GM19468 (cell line): ENCODE results near the gene SLC39A13.

ENCODE experiments used
- ATAC-seq: cut with Tn5 transposase; IDR thresholded peaks from one replicate; pipeline ENCODE4 v1.9.1; 2021; ENCODE audit warnings: mild to moderate bottlenecking, moderate library complexity, moderate number of reproducible peaks; ENCODE audit not compliant: unreplicated experiment; ENCODE audit errors: extremely low read depth

SLC39A13 gene

DNA sequence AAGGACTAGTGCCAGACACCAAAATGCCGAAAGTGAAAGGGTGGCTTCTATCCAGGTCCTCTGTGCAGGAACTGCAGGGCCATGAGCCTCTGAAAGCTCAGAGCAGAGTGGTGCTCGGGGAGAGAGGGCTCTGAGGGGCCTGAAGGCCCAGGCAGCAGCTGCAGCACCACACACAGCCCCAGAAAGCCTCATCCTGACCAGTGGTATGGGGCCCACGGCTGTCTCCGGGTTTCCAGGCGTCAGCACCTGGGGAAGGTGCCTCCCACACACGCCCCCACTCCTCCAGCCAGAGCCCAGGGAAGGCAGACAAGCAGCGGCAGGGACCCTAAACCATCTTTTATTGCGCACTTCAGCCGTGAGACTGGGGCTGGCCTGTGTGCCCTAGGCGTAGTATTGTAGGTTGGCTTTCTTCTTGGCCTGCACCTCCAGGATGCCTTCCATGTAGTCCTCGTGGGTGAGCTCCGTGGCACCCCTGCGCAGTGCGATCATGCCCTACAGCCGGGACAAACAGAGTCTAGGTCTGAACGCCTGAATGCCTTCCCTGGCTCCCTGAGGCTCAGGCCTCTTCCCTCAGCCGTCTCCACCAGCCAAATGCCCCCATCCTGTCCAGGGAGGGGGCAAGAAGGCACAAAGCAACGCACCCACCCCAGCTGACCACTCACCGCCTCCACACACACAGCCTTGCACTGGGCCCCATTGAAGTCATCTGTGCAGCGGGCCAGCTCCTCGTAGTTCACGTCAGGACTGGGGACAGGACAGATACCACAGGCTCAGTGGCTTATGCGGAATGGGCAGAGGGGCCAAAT is 10.3 kb downstream of the SLC39A13 start:
- ATAC-seq, result no peak

DNA sequence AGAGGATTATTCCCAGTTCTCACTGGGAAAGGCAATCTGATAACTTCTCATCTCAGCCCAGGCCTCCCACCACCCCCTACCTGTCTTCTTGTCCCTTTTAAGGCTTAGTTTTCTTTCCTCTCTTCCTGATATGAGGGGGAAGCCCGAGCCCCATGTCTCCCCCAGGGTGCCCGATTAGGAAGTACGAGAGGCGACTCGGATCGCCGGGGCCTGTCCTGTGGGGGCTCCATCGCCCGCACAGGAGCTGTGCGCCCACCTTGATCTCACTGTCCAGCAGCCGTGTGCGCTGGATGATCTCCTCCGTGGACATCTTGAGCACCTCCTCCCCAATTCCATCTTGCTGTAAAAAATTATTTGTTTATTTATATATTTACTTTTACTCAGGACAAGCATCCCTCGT is 17.2 kb downstream of the SLC39A13 start:
- ATAC-seq, result no peak

DNA sequence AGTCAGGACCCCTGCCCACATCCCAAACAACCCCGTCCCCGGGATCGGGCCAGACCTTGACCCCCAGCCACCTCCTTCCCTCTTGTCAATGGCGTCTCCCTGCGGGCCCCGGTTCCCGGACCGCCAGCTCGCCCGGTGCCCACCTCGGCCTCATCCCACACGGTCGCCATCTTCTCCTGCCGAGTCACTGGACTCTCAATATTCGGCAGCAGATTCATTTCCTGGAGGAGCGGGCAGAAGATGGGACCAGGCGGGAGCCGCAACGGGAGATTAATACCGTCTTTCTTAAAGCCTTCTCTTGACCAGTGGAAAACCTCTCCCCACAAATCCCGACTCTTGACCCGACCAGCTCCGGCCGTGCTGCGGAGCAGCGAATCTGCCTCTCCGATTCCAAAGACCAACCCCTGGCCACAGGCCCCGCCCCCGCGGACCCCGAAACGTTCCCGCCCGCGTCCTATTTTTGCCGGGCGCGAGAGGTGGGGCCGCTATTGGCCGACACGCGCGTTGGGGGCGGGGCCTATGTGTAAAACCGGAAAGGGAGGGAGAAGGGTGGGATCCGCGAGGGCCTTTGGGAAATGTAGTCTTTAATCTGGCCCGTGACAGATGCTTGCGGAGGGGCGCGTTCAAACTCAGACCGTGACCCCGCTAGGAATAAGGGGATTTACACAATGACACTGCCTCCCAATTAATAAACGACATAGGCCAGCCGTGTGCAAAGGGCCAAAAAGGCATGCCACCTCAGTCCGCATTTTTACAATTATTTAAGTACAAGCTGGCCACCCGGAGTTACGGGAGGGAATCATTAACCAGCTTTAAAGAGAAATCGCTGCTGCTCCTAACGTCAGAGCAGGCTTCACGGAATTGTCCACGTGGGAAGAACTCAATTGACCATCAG is 17.9 kb downstream of the SLC39A13 start, which contains the start of gene PSMC3:
Gene PSMC3 (minus strand): TSS at position 378 of the 895 bp plus-strand sequence. CDS start 160 bp downstream, at position 218.
- peak; percentile 84 for ATAC-seq

DNA sequence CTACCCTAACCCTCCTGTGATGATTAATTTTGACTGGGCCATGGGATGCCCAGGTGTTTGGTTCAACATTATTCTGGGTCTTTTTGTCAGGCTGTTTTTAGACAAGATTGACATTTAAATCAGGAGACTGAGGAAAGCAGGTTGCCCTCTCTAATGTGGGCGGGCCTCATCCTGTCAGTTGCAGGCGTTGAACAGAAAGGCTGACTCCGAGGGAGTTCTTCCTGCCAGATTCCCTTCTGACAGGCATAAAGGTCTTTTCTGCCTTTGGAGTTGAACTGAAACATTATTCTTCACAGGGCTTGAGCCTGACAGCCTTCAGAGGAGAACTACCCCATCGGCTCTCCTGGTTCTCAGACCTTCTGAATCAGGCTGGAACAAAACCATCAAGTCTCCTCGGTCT is 22.1 kb downstream of the SLC39A13 start:
- no peak for ATAC-seq

DNA sequence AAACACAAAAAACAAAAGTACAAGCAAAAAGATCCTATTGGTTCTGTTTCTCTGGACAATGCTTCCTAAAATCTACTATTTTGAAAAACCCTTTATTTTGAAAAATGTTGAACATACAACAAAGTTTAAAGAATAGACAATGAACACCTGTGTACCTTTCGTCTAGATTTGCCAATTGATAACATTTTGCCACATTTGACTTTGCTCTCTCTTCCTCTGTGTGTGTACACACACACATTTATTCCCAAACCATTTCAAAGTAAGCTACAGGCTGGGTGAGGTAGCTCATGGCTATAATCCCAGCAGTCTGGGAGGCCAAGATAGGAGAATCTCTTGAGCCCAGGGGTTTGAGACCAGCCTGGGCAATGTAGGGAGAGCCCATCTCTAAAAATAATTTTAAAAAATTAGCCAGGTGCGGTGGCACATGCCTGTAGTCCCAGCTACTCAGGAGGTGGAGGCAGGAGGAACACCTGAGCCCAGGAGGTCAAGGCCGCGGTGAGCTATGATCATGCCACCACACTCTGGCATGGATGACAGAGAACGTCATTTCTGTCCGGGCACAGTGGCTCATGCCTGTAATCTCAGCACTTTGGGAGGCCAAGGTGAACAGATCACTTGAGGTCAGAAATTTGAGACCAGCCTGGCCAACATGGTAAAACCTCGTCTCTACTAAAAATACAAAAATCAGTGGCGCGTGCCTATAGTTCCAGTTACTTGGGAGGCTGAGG is 23.1 kb downstream of the SLC39A13 start:
- no peak for ATAC-seq

DNA sequence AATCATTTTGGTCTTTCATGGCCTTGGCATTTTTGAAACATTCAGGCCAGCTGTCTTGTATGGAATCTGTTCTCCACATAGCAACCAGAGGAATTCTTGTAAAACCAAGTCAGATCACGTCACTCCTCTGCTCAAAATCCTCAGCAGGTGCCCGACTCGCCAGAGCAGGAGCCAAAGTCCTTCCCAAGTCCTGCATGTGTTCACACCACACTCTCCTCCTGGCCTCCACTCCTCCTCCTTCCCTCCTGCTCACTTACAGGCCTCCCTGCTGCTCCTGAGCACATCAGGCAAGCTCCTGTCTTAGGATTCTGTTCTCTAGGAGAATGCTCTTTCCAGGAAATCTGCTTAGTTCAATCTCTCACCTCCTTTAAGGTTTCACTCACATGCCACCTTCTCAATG is 24.8 kb downstream of the SLC39A13 start:
- ATAC-seq, result no peak

DNA sequence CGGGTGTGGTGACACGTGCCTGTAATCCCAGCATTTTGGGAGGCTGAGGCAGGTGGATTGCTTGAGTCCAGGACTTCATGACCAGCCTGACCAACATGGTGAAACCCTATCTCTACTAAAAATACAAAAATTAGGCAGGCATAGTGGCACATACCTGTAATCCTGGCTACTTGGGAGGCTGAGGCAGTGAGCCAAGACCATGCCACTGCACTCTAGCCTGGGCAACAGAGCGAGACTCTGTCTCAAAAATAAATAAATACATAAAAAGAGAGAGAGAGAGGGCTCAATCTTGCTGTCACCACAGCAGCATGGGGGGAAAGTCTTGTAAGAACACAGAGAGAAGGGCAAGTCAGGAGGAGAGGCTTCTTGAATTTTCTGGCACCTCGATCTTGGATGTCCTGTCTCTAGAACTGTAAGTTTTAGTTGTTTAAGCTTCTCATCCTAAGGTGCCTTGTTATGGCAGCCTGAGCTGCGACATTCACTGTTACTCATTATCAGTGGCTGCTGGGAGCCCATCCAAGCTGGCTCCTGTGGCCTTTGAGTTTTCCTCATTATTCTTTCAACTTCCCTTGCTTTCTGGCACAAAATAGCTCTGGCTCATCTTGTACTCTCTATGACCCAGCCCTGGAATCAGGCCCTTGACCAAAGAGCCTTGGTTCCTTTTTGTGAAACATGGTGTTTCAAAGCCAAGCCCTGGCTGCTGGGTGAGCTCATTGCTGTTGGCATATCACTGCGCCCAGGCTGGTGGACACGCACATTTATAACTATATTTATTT is 25.8 kb downstream of the SLC39A13 start:
- no peak for ATAC-seq

DNA sequence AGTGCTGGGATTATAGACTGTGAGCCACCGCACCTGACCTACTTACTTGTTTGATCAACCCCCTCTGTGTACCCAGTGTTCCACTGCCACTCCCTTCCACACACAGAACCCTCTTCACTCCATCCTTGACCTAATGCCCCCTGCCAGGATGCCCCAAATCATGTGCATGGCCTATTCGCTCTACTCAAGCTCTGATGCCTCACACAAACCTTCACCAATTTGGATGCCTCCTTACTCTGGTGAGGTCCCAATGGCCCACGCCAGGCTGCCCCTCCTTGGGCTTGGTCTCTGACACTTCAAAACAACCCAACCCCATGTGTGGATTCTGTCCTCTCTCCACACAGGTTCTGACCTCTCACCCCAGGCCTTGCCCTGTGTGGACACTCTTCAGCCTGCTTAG is 27.3 kb downstream of the SLC39A13 start:
- no peak for ATAC-seq

DNA sequence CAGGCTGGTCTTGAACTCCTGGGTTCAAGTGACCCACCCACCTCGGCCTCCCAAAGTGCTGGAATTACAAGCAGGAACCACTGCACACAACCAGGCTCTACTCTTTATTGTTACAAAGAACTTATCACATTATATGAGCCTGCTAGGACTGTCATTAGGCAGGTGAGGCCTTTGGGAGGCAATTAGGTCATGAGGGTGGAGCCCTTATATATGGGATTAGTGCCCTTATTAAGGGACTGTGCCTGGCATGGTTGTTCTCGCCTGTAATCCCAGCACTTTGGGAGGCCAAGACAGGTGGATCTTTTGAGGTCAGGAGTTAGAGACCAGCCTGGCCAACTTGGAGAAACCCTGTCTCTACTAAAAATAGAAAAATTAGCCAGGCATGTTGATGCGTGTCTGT is 28.3 kb downstream of the SLC39A13 start:
- ATAC-seq, result no peak

DNA sequence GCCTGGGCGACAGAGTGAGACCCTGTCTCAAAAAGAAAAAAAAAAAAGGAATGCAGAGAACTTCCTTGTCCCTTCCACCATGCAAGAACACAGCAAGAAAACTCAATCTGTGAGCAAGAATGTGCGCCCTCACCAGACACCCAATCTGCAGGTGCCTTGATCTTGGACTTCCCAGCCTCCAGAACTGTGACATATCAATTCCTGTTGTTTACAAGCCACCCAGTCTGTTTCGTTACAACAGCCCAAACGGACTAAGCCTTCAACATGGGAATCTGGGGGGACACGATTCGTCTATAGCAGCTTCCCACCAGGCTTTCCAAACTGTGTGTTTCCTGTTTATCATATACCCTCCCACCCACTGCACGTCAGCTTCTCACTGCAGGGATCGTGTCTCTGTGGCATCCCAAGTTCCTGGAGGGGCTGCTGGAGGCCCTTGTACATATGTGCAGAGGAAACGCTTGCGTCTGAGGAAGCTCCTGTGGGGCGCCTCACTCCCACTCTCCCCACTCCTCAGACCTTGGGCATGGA is 28.9 kb downstream of the SLC39A13 start:
- ATAC-seq, result no peak

DNA sequence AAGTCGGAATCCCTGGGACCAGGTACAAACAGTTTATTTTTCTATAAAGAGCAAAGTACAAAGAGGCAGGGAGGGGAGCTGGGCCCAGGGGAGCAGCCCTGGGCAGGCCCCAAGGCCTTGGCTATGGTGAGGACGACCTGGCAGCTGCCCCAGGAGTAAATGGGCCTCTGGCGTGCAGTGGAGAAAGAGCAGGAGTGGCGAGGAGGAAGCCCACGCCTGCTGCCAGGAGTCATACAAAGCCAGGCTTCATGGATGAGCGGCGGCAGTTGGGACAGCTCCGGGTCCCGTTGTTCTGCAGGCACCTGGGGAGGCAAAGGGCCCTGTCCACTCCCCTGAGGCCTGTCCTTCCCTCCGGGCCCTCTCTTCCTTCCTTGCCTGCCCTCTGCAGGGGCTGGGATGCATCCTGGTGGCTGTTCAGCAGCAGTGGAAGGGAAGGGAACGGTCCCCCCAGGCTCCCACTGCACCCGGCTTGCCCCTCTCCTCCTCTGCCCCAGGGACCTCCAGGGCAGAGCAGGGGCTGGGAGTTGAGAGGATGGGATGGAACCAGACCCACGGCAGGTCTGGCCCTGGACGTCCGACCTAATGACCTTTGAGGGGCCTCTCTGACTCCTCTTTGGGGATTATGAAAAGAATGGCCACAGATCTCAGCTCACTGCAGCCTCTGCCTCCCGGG is 29.5 kb downstream of the SLC39A13 start:
- ATAC-seq, result no peak

DNA sequence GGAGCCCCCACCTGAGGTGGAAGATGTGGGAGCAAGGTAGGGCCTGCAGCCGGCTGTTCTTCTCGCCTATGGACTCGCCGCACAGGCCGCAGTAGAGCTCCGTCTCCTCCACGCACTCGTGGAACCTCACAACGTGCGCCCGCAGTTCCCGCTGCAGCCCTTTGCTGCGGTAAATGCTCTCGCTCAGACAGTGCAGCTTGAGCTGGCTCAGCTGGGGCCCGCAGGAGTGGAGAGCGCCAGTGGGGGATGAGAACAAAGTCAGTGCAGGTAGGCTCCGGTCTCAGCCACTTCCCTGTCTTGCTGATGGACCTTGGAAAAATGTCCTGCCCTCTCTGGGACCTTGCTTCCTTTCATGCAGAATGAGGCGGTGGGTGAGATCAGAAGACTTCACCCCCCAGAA is 30.3 kb downstream of the SLC39A13 start:
- no peak for ATAC-seq

DNA sequence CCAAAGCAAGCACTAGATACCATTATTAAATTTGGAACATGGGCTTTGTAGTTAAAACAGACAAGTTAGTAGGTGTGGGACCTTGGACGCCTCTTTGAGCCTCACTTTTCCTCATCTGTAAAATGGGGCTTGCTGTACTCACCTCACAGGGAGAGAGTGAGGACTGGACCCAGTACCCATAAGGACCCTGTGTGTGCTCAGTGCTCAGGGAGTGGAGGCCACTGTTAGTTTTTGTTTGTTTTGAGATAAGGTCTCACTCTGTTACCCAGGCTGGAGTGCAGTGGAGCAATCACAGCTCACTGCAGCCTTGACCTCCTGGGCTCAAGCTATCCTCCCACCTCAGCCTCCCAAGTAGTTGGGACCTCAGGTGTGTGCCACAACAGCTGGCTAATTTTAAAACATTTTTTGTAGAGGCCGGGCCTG is 31.7 kb downstream of the SLC39A13 start:
- ATAC-seq, result no peak

DNA sequence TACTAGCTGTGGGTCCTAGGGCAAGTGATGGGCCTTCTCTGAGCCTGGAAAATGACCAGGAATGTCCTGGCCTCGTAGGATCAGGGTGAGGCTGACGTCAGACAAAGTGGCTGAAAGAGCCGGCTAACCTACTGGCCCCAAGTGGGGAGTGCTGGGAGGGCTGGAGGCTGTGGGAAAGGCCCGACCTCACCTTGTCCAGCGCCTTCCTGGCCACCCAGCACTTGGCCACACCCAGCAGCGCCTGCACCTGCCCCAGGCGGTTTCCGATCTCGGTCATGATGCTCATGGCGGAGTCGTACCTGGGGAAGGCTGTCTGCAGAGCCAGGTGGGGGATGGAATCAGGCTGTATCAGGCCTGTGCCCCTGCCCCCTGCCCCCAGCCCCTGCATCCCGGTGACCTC is 33.0 kb downstream of the SLC39A13 start:
- ATAC-seq, result no peak

DNA sequence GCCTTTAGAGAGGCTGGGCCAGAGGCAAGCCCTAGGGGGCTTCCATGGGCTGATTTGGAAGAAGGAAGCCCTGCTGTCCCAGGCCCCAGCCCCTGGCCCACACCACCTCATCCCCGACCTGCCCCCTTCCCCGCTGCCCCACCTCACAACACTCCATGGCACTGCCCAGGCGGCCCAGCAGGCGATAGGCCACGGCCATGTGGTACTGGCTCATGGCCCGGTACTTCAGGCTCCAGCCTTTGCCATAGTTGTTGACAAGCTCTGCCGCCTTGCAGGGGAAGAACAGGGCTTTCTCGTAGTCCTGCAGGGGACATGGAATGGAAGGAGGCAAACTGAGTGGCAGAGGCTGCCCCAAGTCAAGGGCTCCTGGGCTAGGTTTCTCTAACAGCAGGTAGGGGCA is 34.1 kb downstream of the SLC39A13 start:
- ATAC-seq, result no peak

DNA sequence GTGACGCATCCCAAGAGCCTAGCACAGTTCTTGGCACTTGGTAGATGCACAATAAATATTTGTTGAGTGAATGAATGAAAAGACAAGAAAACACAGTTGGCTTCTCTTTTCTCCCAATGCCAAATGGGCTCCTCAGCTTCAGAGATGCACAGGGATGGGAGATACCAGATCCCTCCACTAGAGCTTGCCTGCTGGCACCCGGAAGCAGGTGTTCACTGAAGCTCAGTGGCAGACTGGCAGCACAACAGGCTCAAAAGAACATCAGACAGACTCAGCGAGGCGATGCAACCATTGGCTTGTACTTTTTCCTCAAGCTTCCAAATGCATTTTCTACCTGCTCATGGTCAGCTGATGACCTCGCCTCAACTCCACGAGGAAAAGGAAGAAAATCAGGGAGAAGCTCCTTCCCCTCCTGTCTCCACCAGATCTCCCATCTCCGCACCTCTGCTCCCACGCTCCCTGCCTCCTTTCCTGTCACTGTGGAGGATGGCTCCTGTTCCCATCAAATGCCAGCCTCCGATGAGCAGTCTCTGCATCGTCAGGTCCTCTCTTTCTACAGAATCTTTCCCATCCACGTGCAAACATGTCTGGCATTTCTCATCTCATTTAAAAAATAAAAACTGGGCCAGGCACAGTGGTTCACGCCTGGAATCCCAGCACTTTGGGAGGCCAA is 34.8 kb downstream of the SLC39A13 start:
- no peak for ATAC-seq

DNA sequence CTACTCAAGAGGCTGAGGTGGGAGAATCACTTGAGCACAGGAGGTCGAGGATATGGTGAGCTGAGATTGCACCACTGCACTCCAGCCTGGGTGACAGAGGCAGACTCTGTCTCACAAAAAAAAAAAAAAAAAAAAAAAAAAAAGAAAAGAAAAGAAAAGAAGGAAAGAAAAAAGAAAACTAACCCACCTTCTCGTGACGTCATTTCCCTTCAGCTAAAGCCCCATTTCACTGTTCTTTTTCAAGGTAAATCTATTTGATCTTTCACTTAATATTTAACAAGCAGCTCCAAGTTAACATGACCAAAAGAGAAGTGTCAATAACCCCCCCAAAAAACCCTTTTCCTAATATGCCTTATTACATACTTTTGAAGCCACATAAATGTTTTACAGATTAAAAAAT is 35.4 kb downstream of the SLC39A13 start:
- no peak for ATAC-seq

DNA sequence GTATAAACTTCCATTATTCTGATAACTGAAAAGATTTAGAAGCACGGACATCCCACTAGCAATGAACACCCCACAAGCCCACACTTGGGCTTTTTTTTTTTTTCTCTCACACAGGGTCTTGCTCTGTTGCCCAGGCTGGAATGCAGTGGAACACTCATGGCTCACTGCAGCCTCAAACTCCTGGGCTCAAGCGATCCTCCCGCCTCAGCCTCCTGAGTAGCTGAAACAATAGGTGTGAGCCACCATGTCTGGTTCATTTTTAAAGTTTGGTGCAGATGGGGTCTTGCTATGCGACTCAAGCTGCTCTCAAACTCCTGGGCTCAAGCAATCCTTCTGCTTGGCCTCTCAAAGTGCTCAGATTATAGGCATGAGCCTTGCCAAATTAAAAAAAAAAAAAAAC is 37.5 kb downstream of the SLC39A13 start:
- no peak for ATAC-seq

DNA sequence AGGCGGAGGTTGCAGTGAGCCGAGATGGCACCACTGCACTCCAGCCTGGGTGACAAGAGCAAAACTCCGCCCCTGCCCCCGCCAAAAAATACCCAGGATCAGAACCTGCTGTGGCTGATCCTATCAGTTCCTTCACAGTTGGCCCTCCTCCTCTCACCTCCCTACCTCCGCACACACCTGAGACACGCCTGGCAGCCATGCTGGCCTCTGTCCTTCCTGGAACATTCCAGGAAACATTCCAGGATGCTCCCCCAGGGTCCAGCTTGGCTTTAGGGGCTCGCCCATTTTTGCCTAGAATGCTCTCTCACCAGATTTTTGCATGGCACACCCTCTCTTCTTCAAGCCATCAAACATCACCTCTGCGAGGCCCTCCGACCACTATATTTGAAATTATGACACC is 38.4 kb downstream of the SLC39A13 start:
- no peak for ATAC-seq
